Thyroid gland (tissue), 4 donors: ENCODE results near the gene HIPK3. TPM values are rescaled to one million over a fixed set of nuclear protein-coding genes. Genes with fewer than 3 reads are reported as not detected.
A peak's percentile ranks its signal among the peaks of the same experiment; 100 is the strongest.

Experiments used
- DNase-seq, 2 donors: peaks; one replicate each; pipeline ENCODE4 v3.0.0-alpha.2; 2019
- H3K27ac ChIP-seq, 3 donors: fragments of 200-600 bp; sonication (generic); 1 replicate in 2 of 3; 2 replicates in 1 of 3; pipeline ENCODE4 v1.5.1; 2016 to 2019; ENCODE audit warnings: mild to moderate bottlenecking in 1 of 3, moderate library complexity in 1 of 3
- H3K27me3 ChIP-seq: fragments of 200-600 bp; sonication (generic); one replicate; pipeline ENCODE4 v1.5.1; 2019
- H3K36me3 ChIP-seq, 2 donors: fragments of 200-600 bp; sonication (generic); one replicate each; pipeline ENCODE4 v1.5.1; 2016 to 2019
- H3K4me1 ChIP-seq, 2 donors: fragments of 200-600 bp; sonication (generic); one replicate each; pipeline ENCODE4 v1.5.1; 2017 to 2019
- H3K4me3 ChIP-seq, 3 donors: fragments of 200-600 bp; sonication (generic); replicated peaks in 1 of 3; 1 replicate in 2 of 3; 2 replicates in 1 of 3; pipeline ENCODE4 v1.5.1; 2016; ENCODE audit warnings: mild to moderate bottlenecking in 1 of 3
- H3K9me3 ChIP-seq: fragments of 200-600 bp; sonication (generic); one replicate; pipeline ENCODE4 v1.5.1; 2017
- POLR2A ChIP-seq, 2 donors: fragments of 450-650 bp; IDR thresholded peaks; one replicate each; pipeline ENCODE4 v1.6.1; 2017; ENCODE audit warnings: antibody characterized with exemption in 2 of 2, mild to moderate bottlenecking in 2 of 2, moderate library complexity in 1 of 2
- WGBS, 2 donors: methylation state at CpG; one replicate each; pipeline ENCODE4 v1.1.5; 2017; 5-methylcytosine and 5-hydroxymethylcytosine counted together
- intact Hi-C: fragments of 100-400 bp; cut with DNase I; formaldehyde crosslinking; loops from one replicate; pipeline ENCODE4 v1.15.1; 2023
- total RNA-seq, 4 donors: library from RNA; depleted of rRNA; stranded (reverse); fragments of >200 nt; gene quantifications; one replicate each; pipeline ENCODE4 v1.2.3, GENCODE V29; 2016
- TF ChIP-seq, protein P1 (sequence below), 6 experiments: fragments of 200-600 bp in 3 of 6; fragments of 450-650 bp in 3 of 6; sonication (generic) in 3 of 6; IDR thresholded peaks; one replicate each; pipeline ENCODE4 v1.5.1; 2016 to 2019; ENCODE audit warnings: antibody characterized with exemption in 6 of 6, mild to moderate bottlenecking in 2 of 6, inconsistent platforms in 1 of 6, moderate library complexity in 1 of 6

Gene HIPK3
- total RNA-seq, 4 donors from 2014 or later: 156 to 377 (median 216) TPM

DNA sequence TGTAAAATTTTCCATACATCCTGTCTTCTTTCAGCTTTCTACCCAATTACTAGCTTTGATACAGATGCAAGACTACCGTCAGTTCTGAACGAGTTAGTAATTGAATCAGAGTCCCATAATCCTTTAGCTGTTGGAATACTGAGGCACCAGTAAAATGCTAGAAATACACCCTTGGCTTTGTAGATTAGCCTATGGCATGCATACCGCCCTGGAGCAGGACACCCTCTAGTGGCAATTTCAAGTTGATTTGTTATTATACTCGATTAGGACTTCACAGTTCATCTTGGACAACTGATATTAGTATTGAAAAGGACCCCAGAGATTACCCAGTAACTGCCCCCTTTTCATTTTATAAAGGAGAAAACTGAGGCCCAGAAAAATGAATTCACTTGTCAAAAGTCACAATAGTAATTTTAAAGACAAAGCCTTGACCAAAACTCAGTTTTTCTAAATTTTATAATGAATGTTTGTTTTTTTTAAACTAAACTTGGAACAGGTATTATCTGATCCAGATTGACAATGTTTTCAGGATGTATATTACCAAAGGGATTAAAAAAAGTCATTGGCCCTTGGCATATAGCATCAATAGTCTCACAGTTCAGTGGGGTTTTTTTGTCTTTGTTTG, 72.6 kb downstream of the HIPK3 start:
- TF ChIP-seq, protein P1, sequence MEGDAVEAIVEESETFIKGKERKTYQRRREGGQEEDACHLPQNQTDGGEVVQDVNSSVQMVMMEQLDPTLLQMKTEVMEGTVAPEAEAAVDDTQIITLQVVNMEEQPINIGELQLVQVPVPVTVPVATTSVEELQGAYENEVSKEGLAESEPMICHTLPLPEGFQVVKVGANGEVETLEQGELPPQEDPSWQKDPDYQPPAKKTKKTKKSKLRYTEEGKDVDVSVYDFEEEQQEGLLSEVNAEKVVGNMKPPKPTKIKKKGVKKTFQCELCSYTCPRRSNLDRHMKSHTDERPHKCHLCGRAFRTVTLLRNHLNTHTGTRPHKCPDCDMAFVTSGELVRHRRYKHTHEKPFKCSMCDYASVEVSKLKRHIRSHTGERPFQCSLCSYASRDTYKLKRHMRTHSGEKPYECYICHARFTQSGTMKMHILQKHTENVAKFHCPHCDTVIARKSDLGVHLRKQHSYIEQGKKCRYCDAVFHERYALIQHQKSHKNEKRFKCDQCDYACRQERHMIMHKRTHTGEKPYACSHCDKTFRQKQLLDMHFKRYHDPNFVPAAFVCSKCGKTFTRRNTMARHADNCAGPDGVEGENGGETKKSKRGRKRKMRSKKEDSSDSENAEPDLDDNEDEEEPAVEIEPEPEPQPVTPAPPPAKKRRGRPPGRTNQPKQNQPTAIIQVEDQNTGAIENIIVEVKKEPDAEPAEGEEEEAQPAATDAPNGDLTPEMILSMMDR (IDR thresholded peaks at IDR 0.05): peak in 4 of 6 experiments; percentile 51 to 63 (median 58)
- TF ChIP-seq POLR2A (IDR thresholded peaks at IDR 0.05): no peak
- peak; percentile 27 to 52 for DNase-seq
- Histone ChIP-seq H3K27me3 (no peaks in the 10 kb centered on the region), H3K27ac (no peak overlapping the region), H3K4me1 (peaks cover 0 to 12% of the 10 kb centered on the region in 2 donors), H3K4me3 (no peak overlapping the region), H3K9me3 (no peaks in the 10 kb centered on the region), H3K36me3 (no peaks in the 10 kb centered on the region)
- WGBS, 2 donors: 25 to 34% methylated on average over 4 of the region's 4 CpGs
- intact Hi-C loops: no loop called here

DNA sequence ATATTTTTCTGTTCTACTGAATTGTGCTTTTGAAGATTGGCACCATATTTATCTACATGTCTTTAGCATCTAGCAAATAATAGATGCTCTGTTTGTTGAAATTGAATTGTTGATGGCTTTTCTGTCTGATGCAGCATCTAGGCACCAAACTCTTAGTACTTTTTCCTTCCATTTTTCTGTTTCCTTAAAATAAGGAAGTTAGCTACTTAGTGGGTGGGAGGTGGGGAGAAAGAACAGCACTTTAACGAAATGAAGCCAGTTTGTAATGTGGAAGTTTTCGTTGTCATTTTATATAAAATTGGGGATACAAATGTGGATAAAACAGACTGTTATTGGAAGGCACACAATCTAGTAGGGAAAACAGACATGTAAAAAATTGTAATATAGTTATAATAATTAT, 76.6 kb downstream of the HIPK3 start:
- 85 to 86% methylated on average over 2 of the region's 2 CpGs for WGBS, 2 donors
- no peak overlapping the region for H3K27ac ChIP-seq
- DNase-seq: no peak
- TF ChIP-seq POLR2A (IDR thresholded peaks at IDR 0.05): no peak
- TF ChIP-seq, protein P1 (IDR thresholded peaks at IDR 0.05): no peak
- no peaks in the 10 kb centered on the region for H3K9me3 ChIP-seq
- H3K4me3 ChIP-seq: no peak overlapping the region
- H3K4me1 ChIP-seq: no peaks in the 10 kb centered on the region
- H3K27me3 ChIP-seq: no peaks in the 10 kb centered on the region
- intact Hi-C loops: no loop called here
- H3K36me3 ChIP-seq: no peaks in the 10 kb centered on the region

DNA sequence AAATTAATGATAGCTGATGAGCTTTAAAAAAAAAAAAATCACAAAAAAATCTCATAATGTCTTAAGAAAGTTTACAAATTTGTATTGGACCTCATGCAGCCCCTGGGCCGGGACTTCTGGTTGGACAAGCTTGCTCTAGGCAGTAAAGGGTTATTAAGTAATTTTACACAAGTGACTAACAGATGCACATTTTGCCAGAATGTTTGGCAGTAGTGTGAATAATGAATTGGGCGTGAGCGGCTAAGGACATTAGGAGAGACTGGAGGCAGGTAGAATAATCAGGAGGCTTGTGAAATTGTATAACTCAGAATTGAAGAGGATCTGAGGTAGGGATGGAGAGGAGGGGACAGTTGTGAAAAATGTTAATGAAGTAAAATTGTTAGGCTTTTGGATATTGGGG, 77.4 kb downstream of the HIPK3 start:
- no peaks in the 10 kb centered on the region for H3K4me1 ChIP-seq
- DNase-seq: no peak
- H3K36me3 ChIP-seq: peaks cover 3 to 6% of the 10 kb centered on the region in 2 donors
- H3K27ac ChIP-seq: no peak overlapping the region
- H3K27me3 ChIP-seq: no peaks in the 10 kb centered on the region
- intact Hi-C loops: no loop called here
- H3K4me3 ChIP-seq: no peak overlapping the region
- TF ChIP-seq POLR2A (IDR thresholded peaks at IDR 0.05): no peak
- TF ChIP-seq, protein P1 (IDR thresholded peaks at IDR 0.05): no peak
- no peaks in the 10 kb centered on the region for H3K9me3 ChIP-seq
- 92 to 94% methylated on average over 3 of the region's 3 CpGs for WGBS, 2 donors

DNA sequence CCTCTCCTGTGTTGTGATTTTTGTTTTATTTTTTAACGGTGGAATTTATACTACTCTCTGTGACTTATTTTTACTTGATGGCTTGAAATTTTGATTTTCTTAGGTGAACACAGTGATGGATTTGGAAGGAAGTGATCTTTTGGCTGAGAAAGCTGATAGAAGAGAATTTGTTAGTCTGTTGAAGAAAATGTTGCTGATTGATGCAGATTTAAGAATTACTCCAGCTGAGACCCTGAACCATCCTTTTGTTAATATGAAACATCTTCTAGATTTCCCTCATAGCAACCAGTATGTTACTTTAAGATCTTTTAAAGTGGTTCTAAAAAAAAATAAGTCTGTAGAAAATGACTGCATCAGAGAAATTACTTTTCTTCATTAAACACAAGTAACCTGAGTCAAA, 82.1 kb downstream of the HIPK3 start:
- 80 to 89% methylated on average over 1 of the region's 1 CpG for WGBS, 2 donors
- intact Hi-C loops: no loop called here

DNA sequence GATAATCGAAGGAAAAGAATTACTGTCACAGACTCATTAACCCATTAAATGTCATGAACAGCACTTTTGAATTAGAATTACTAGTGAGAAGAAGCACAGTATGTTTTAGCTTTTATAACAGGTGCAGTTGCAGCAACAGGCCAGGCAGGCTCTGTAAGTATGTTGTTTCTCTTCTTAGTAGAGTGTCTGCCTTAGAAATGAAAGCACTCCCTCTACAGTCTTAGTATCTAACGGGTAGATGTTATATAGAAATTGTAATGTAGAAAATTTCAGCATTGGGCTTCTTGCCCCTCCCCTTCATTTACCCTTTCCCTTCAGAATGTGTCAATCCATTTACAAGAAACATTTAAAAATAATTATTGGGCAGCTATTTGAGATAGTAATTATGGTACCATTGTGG, 87.4 kb downstream of the HIPK3 start:
- H3K4me1 ChIP-seq: no peaks in the 10 kb centered on the region
- no peak for DNase-seq
- intact Hi-C loops: no loop called here
- H3K9me3 ChIP-seq: no peaks in the 10 kb centered on the region
- 63 to 71% methylated on average over 2 of the region's 2 CpGs for WGBS, 2 donors
- no peak for TF ChIP-seq POLR2A (IDR thresholded peaks at IDR 0.05)
- TF ChIP-seq, protein P1 (IDR thresholded peaks at IDR 0.05): peak in 3 of 6 experiments; percentile 10 to 15 (median 10)
- H3K36me3 ChIP-seq: peaks cover 45 to 60% of the 10 kb centered on the region in 2 donors
- H3K27me3 ChIP-seq: no peaks in the 10 kb centered on the region
- no peak overlapping the region for H3K4me3 ChIP-seq
- no peak overlapping the region for H3K27ac ChIP-seq

More for the DNA sequence above, 82.1 kb downstream of the HIPK3 start:
- Histone ChIP-seq H3K36me3 (peaks cover 24 to 29% of the 10 kb centered on the region in 2 donors), H3K9me3 (no peaks in the 10 kb centered on the region), H3K4me1 (no peaks in the 10 kb centered on the region), H3K27ac (no peak overlapping the region), H3K27me3 (no peaks in the 10 kb centered on the region), H3K4me3 (no peak overlapping the region)
- TF ChIP-seq, protein P1 (IDR thresholded peaks at IDR 0.05): no peak
- TF ChIP-seq POLR2A (IDR thresholded peaks at IDR 0.05): no peak
- DNase-seq: no peak
